VCaP (cell line): Measurements from ENCODE around the gene DNAAF9.

Experiments
- H3K27ac ChIP-seq: fragments of 450-650 bp; 2 replicates; pipeline ENCODE4 v1.5.1; 2017
- CTCF ChIP-seq: fragments of 450-650 bp; conservative IDR thresholded peaks from 2 replicates; pipeline ENCODE4 v1.5.1; 2017; ENCODE audit warnings: mild to moderate bottlenecking, moderate library complexity

The DNAAF9 gene

GRCh38 chr20:3382836-3383235 is 24.6 kb downstream of the DNAAF9 start:
- no peak overlapping the region for H3K27ac ChIP-seq
- no peak for TF ChIP-seq CTCF

- TF ChIP-seq CTCF, result no peak
- no peak overlapping the region for H3K27ac ChIP-seq
Observed at GRCh38 chr20:3380228-3381070, 27.0 kb downstream of the DNAAF9 start.

GRCh38 chr20:3378138-3378537 is 29.3 kb downstream of the DNAAF9 start:
- TF ChIP-seq CTCF, result no peak
- H3K27ac ChIP-seq, result peak overlapping the region; percentile 2; the same call in 1 of the 2 replicates

GRCh38 chr20:3377644-3378043 is 29.8 kb downstream of the DNAAF9 start:
- no peak for TF ChIP-seq CTCF
- H3K27ac ChIP-seq, result peak overlapping the region; percentile 2; the same call in 1 of the 2 replicates

GRCh38 chr20:3374296-3374695 is 33.2 kb downstream of the DNAAF9 start:
- peak overlapping the region; percentile 41 for H3K27ac ChIP-seq
- TF ChIP-seq CTCF, result no peak

- no peak for TF ChIP-seq CTCF
- no peak overlapping the region for H3K27ac ChIP-seq
Observed at GRCh38 chr20:3371754-3372153, 35.7 kb downstream of the DNAAF9 start.

- TF ChIP-seq CTCF, result no peak
- no peak overlapping the region for H3K27ac ChIP-seq
Observed at GRCh38 chr20:3367089-3367488, 40.4 kb downstream of the DNAAF9 start.
